ENCODE data around the gene RCHY1. TPM values are rescaled to one million over a fixed set of nuclear protein-coding genes. Genes with fewer than 3 reads are reported as not detected.
"Not testable (repeated sequence)": the region's sequence is repeated elsewhere in the genome, so short reads cannot be mapped to it uniquely, and the experiment has no call there.

The RCHY1 gene
- total RNA-seq (2014; rRNA removed; shearing (Covaris generic)) = 42.9 and 53.5 TPM in 2 replicates
- polyA plus RNA-seq (2015; cell fraction: cytosol; rRNA removed) = 32.7 and 33.8 TPM in 2 replicates
- 51.8 and 62.8 TPM in 2 replicates for polyA plus RNA-seq (2015; cell fraction: nucleus; rRNA removed)

GRCh38 chr4:75514131-75514948, at the start of gene RCHY1, which contains the start of gene THAP6:
Gene RCHY1 (minus strand): TSS chr4:75514403. CDS start chr4:75514286, 117 bp downstream.
Gene THAP6 (plus strand): TSS chr4:75514473. CDS start chr4:75515453, 980 bp downstream.
- DNase-seq (ENCODE audit: low read depth, low spot score) = peak; percentile 97
- in situ Hi-C loops (cut with HindIII; ENCODE audit: low pct_unique_long_range_greater_than_20kb, low sequenced_read_pairs) = no loop called here

- in situ Hi-C loops (cut with HindIII; ENCODE audit: low pct_unique_long_range_greater_than_20kb, low sequenced_read_pairs) = no loop called here
- no peak for DNase-seq (ENCODE audit: low read depth, low spot score)
Measured at GRCh38 chr4:75561789-75562188, 47.6 kb upstream of the RCHY1 start.

- no peak for DNase-seq (ENCODE audit: low read depth, low spot score)
- in situ Hi-C loops (cut with HindIII; ENCODE audit: low pct_unique_long_range_greater_than_20kb, low sequenced_read_pairs) = no loop called here
Measured at GRCh38 chr4:75557696-75558095, 43.5 kb upstream of the RCHY1 start.

GRCh38 chr4:75555294-75556164, 41.3 kb upstream of the RCHY1 start, which contains the start of gene ODAPH:
Gene ODAPH (plus strand): TSS chr4:75556066. CDS start chr4:75556083, 17 bp downstream.
- in situ Hi-C loops (cut with HindIII; ENCODE audit: low pct_unique_long_range_greater_than_20kb, low sequenced_read_pairs) = no loop called here
- peak; percentile 18 for DNase-seq (ENCODE audit: low read depth, low spot score)

- in situ Hi-C loops (cut with HindIII; ENCODE audit: low pct_unique_long_range_greater_than_20kb, low sequenced_read_pairs) = no loop called here
- no peak for DNase-seq (ENCODE audit: low read depth, low spot score)
Measured at GRCh38 chr4:75552452-75552851, 38.2 kb upstream of the RCHY1 start.

GRCh38 chr4:75549019-75549418, 34.8 kb upstream of the RCHY1 start:
- in situ Hi-C loops (cut with HindIII; ENCODE audit: low pct_unique_long_range_greater_than_20kb, low sequenced_read_pairs) = no loop called here
- DNase-seq (ENCODE audit: low read depth, low spot score) = no peak

- DNase-seq (ENCODE audit: low read depth, low spot score) = no peak
Measured at GRCh38 chr4:75547647-75548387, 33.6 kb upstream of the RCHY1 start.

GRCh38 chr4:75545526-75545925, 31.3 kb upstream of the RCHY1 start:
- in situ Hi-C loops (cut with HindIII; ENCODE audit: low pct_unique_long_range_greater_than_20kb, low sequenced_read_pairs) = no loop called here
- no peak for DNase-seq (ENCODE audit: low read depth, low spot score)

More at GRCh38 chr4:75547647-75548387, 33.6 kb upstream of the RCHY1 start:
- in situ Hi-C loops (cut with HindIII; ENCODE audit: low pct_unique_long_range_greater_than_20kb, low sequenced_read_pairs) = no loop called here

GRCh38 chr4:75544870-75545269, 30.7 kb upstream of the RCHY1 start:
- DNase-seq (ENCODE audit: low read depth, low spot score) = no peak
- in situ Hi-C loops (cut with HindIII; ENCODE audit: low pct_unique_long_range_greater_than_20kb, low sequenced_read_pairs) = no loop called here

GRCh38 chr4:75544220-75544619, 30.0 kb upstream of the RCHY1 start:
- DNase-seq (ENCODE audit: low read depth, low spot score); in situ Hi-C loops (cut with HindIII; ENCODE audit: low pct_unique_long_range_greater_than_20kb, low sequenced_read_pairs): not testable (repeated sequence)

GRCh38 chr4:75542824-75543223, 28.6 kb upstream of the RCHY1 start:
- in situ Hi-C loops (cut with HindIII; ENCODE audit: low pct_unique_long_range_greater_than_20kb, low sequenced_read_pairs) = no loop called here
- no peak for DNase-seq (ENCODE audit: low read depth, low spot score)

- DNase-seq (ENCODE audit: low read depth, low spot score); in situ Hi-C loops (cut with HindIII; ENCODE audit: low pct_unique_long_range_greater_than_20kb, low sequenced_read_pairs): not testable (repeated sequence)
Measured at GRCh38 chr4:75537308-75537707, 23.1 kb upstream of the RCHY1 start.

GRCh38 chr4:75533926-75534325, 19.7 kb upstream of the RCHY1 start:
- in situ Hi-C loops (cut with HindIII; ENCODE audit: low pct_unique_long_range_greater_than_20kb, low sequenced_read_pairs); DNase-seq (ENCODE audit: low read depth, low spot score): not testable (repeated sequence)

GRCh38 chr4:75533339-75533887, 19.2 kb upstream of the RCHY1 start:
- in situ Hi-C loops (cut with HindIII; ENCODE audit: low pct_unique_long_range_greater_than_20kb, low sequenced_read_pairs) = not testable (repeated sequence)

GRCh38 chr4:75531536-75532143, 17.4 kb upstream of the RCHY1 start:
- in situ Hi-C loops (cut with HindIII; ENCODE audit: low pct_unique_long_range_greater_than_20kb, low sequenced_read_pairs); DNase-seq (ENCODE audit: low read depth, low spot score): not testable (repeated sequence)

More at GRCh38 chr4:75533339-75533887, 19.2 kb upstream of the RCHY1 start:
- DNase-seq (ENCODE audit: low read depth, low spot score) = not testable (repeated sequence)

GRCh38 chr4:75530556-75531322, 16.5 kb upstream of the RCHY1 start:
- in situ Hi-C loops (cut with HindIII; ENCODE audit: low pct_unique_long_range_greater_than_20kb, low sequenced_read_pairs) = no loop called here

More at GRCh38 chr4:75530556-75531322, 16.5 kb upstream of the RCHY1 start:
- DNase-seq (ENCODE audit: low read depth, low spot score) = no peak
